ENCODE data around the gene BCLAF1. TPM values are rescaled to one million over a fixed set of nuclear protein-coding genes. Genes with fewer than 3 reads are reported as not detected.

BCLAF1 gene
- total and polyA plus RNA-seq, 2 donors (not counting 3 experiments of a cell fraction or from before 2014, with no cell fraction given), result 23.4 to 151 TPM

GRCh38 chr6:136236466-136237293, 53.0 kb downstream of the BCLAF1 start:
- POLR2A ChIA-PET, result no interaction called here
- no TSS peak for BruUV-seq (replicated peaks)

More at GRCh38 chr6:136236466-136237293, 53.0 kb downstream of the BCLAF1 start:
- H3K9me3 ChIP-seq (replicated peaks; ENCODE audit: control insufficient read depth, insufficient read depth, low read length), result no peaks in the 10 kb centered on the region
- H3K79me2 ChIP-seq (ENCODE audit: control insufficient read depth, insufficient read depth, low read length), result no peaks in the 10 kb centered on the region
- H3K9me1 ChIP-seq (replicated peaks; ENCODE audit: control insufficient read depth, extremely low read depth, insufficient read depth, low read length), result no peaks in the 10 kb centered on the region
- H3K9ac ChIP-seq (replicated peaks; ENCODE audit: extremely low read depth, insufficient read depth, low read length), result no peak overlapping the region
- CTCF ChIA-PET, result interaction anchor here (0.9 to 1.9 kb wide), 4 partner anchors 10 to 701 kb away, joined by 3 to 15 read pairs (median 6); no protein-coding TSS in a partner anchor
- H3K27ac ChIP-seq (ENCODE audit: insufficient read depth, low read depth, low read length), result no peak overlapping the region
- H4K20me1 ChIP-seq (replicated peaks; ENCODE audit: control insufficient read depth, extremely low read depth, insufficient read depth, low read length), result no peaks in the 10 kb centered on the region
- peaks cover 3% of the 10 kb centered on the region for H3K4me1 ChIP-seq (ENCODE audit: control insufficient read depth, extremely low read depth, insufficient read depth, low read length)
- dilution Hi-C loops (cut with MboI; ENCODE audit: extremely low pct_ligation_motif_present, low sequenced_read_pairs) (no loop called here), intact Hi-C loops (cut with micrococcal nuclease) (no loop called here)
- no peak overlapping the region for H3K4me3 ChIP-seq (replicated peaks in 1 of 3; ENCODE audit: insufficient read depth in 1 of 3, low read depth in 1 of 3, low read length in 3 of 3)
- DNase-seq (ENCODE audit: low read depth, low spot score), result no peak
- no peak overlapping the region for H3K4me2 ChIP-seq (ENCODE audit: insufficient read depth, low read length)
- no peak for TF ChIP-seq MYC (IDR thresholded peaks at IDR 0.05; ENCODE audit: low read depth, low read length)
- no peak for TF ChIP-seq EZH2 (IDR thresholded peaks at IDR 0.05; ENCODE audit: borderline replicate concordance, low read depth, low read length, severe bottlenecking)
- TF ChIP-seq JUN (IDR thresholded peaks at IDR 0.05; ENCODE audit: borderline replicate concordance, insufficient read depth, insufficient read length, low read depth), result no peak
- TF ChIP-seq MAX (IDR thresholded peaks at IDR 0.05; ENCODE audit: insufficient read depth, insufficient read length), result no peak
- TF ChIP-seq GATA2 (IDR thresholded peaks at IDR 0.05; ENCODE audit: insufficient read depth, insufficient read length, low read depth, low read length), result no peak
- TF ChIP-seq POLR2AphosphoS5 (IDR thresholded peaks at IDR 0.05; ENCODE audit: insufficient read depth, low read depth, low read length), result no peak
- TF ChIP-seq FOS (IDR thresholded peaks at IDR 0.05; ENCODE audit: borderline replicate concordance, insufficient read depth, low read length), result no peak
- TF ChIP-seq CTCF (IDR thresholded peaks at IDR 0.05; ENCODE audit: extremely low read depth in 1 of 2, insufficient read depth in 1 of 2, low read depth in 1 of 2, low read length in 2 of 2), result no peak
- no peak for TF ChIP-seq POLR2A (IDR thresholded peaks at IDR 0.05; ENCODE audit: low read depth, low read length)
- H2AFZ ChIP-seq (ENCODE audit: low read depth, low read length), result no peak overlapping the region
- H3K27me3 ChIP-seq (ENCODE audit: control insufficient read depth in 2 of 2, insufficient read depth in 2 of 2, low read length in 2 of 2), result no peaks in the 10 kb centered on the region
- peaks cover 0 to 9% of the 10 kb centered on the region in 2 experiments for H3K36me3 ChIP-seq (ENCODE audit: control insufficient read depth in 2 of 2, extremely low read depth in 1 of 2, insufficient read depth in 2 of 2, low read length in 2 of 2)
- FAIRE-seq, result no peak

Measured in endothelial cell of umbilical vein (primary cell).